Right cardiac atrium (tissue), 5 donors: ENCODE results near the gene CACNA2D1. TPM values are rescaled to one million over a fixed set of nuclear protein-coding genes. Genes with fewer than 3 reads are reported as not detected.

Experiments used
- ATAC-seq, 2 donors: fragments of 200-7000 bp; cut with Tn5 transposase; one replicate each; pipeline versions ENCODE4 v1.8.0 to v1.9.1; 2020; ENCODE audit warnings: moderate library complexity in 2 of 2, mild to moderate bottlenecking in 1 of 2
- DNase-seq, 3 donors: peaks; one replicate each; pipeline ENCODE4 v3.0.0-alpha.2; 2020
- H3K27ac ChIP-seq: one replicate; pipeline ENCODE4 v1.5.1; 2013; ENCODE audit warnings: mild to moderate bottlenecking, low read length, control low read depth, moderate library complexity
- H3K27me3 ChIP-seq: one replicate; pipeline ENCODE4 v1.6.1; 2013; ENCODE audit not compliant: control insufficient read depth, insufficient read depth
- H3K4me1 ChIP-seq: one replicate; pipeline ENCODE4 v1.6.1; 2013; ENCODE audit warnings: low read length; ENCODE audit not compliant: control insufficient read depth, insufficient read depth
- H3K4me3 ChIP-seq: one replicate; pipeline ENCODE4 v1.5.1; 2013; ENCODE audit warnings: low read length, control low read depth
- H3K9me3 ChIP-seq: one replicate; pipeline ENCODE4 v1.6.1; 2013; ENCODE audit warnings: low read length; ENCODE audit not compliant: control insufficient read depth
- WGBS: extraction: QIAGEN DNeasy Blood & Tissue Kit; methylation state at CpG from one replicate; pipeline ENCODE4 v1.1.7; 2013; 5-methylcytosine and 5-hydroxymethylcytosine counted together
- intact Hi-C, 4 donors: fragments of 100-400 bp; cut with DNase I; formaldehyde crosslinking; loops; one replicate each; pipeline versions ENCODE4 v1.11.0 to v1.14.0; 2022 to 2023
- polyA plus RNA-seq: library from polyadenylated mRNA; stranded (reverse); fragments of 200-250 nt; gene quantifications from one replicate; pipeline ENCODE4 v1.2.3, GENCODE V29; 2013
- total RNA-seq, 4 donors: library from RNA; stranded (reverse); fragmentation: NEBNext Ultra II Directional; extraction: Animal tissue kit (Norgen Biotek cat#: 25700); gene quantifications; one replicate each; pipeline ENCODE4 v1.2.1, GENCODE V29; 2021
- donor health status: healthy with polysubstance abuse.
- donor health status: DM: no; HTN: yes; CAD: no.
- donor health status: DM: no; HTN: no; CAD: no.
- donor health status: DM: no; HTN: yes; CAD: no; lungs with severe emphysema.
- donor health status: DM: yes; HTN: yes; CAD: no.

CACNA2D1 gene
- total and polyA plus RNA-seq, 5 donors: 9.7 to 55.2 (median 42.4) TPM

DNA sequence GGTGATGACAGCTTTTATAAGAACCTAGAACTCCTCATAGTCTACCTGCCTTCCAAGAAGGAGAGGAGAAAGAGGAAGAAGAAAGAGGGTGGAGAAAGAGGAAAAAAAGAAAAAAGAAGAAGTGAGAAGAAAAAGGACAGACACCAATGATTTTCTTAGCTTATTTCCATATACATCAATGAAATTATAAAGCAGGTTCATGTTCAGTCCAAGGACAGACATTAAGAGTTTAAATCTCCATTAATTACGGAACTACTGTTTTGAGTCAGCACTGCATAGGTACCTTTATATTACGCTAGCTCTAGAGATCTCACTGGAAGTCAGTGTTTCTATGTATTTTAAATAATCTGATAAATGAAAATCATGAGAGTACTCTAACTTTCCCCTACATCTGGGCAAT lies 364.8 kb downstream of the CACNA2D1 start:
- intact Hi-C loops: no loop called here
- WGBS: 98% methylated on average over 2 of the region's 2 CpGs
- Histone ChIP-seq H3K4me3 (no peak overlapping the region), H3K9me3 (no peaks in the 10 kb centered on the region), H3K27me3 (no peaks in the 10 kb centered on the region), H3K4me1 (no peaks in the 10 kb centered on the region), H3K27ac (no peak overlapping the region)
- ATAC-seq (no peak), DNase-seq (no peak)

GRCh38 chr7:82071468-82071867 lies 372.1 kb downstream of the CACNA2D1 start:
- WGBS: 75% methylated on average over 2 of the region's 2 CpGs
- no peaks in the 10 kb centered on the region for H3K9me3 ChIP-seq
- H3K27ac ChIP-seq: no peak overlapping the region
- no peaks in the 10 kb centered on the region for H3K27me3 ChIP-seq
- no peak overlapping the region for H3K4me3 ChIP-seq
- ATAC-seq: no peak
- no peak for DNase-seq
- no peaks in the 10 kb centered on the region for H3K4me1 ChIP-seq
- intact Hi-C loops: no loop called here

- no peak overlapping the region for H3K27ac ChIP-seq
- WGBS: 96% methylated on average over 2 of the region's 2 CpGs
- no peak overlapping the region for H3K4me3 ChIP-seq
- intact Hi-C loops: no loop called here
- no peaks in the 10 kb centered on the region for H3K9me3 ChIP-seq
- DNase-seq (no peak), ATAC-seq (no peak)
- H3K27me3 ChIP-seq: no peaks in the 10 kb centered on the region
- H3K4me1 ChIP-seq: no peaks in the 10 kb centered on the region
Measured at GRCh38 chr7:82067628-82068264, 375.8 kb downstream of the CACNA2D1 start.

DNA sequence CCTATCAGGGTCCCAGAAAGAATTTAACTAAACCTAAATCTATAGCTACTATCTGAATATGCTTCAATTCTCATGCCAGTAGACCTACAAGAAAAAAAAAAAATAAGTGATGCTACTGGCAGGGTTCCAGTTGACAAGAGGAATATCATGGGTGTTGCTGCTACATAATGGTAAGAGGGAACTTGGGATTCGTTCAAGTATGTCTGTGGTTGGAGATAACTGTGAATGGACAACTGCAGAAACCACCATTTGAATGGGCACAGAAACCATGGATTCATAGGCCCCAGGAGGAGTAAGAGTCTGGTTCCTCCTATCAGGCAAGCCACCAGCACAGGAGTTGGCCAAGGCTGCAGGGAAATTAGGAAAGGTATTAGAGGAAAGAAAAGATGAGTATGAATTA lies 386.1 kb downstream of the CACNA2D1 start:
- Histone ChIP-seq H3K27me3 (no peaks in the 10 kb centered on the region), H3K27ac (no peak overlapping the region), H3K4me3 (no peak overlapping the region), H3K9me3 (no peaks in the 10 kb centered on the region), H3K4me1 (no peaks in the 10 kb centered on the region)
- intact Hi-C loops: no loop called here
- DNase-seq: no peak
- ATAC-seq: no peak
- WGBS: 55% methylated on average over 1 of the region's 1 CpG

- Histone ChIP-seq H3K4me3 (no peak overlapping the region), H3K27me3 (no peaks in the 10 kb centered on the region), H3K9me3 (no peaks in the 10 kb centered on the region), H3K4me1 (peaks cover 1% of the 10 kb centered on the region), H3K27ac (no peak overlapping the region)
- WGBS: 80% methylated on average over 2 of the region's 2 CpGs
- ATAC-seq (no peak), DNase-seq (no peak)
- intact Hi-C loops: no loop called here
Measured at GRCh38 chr7:82056282-82056681, 387.3 kb downstream of the CACNA2D1 start.

- no peak overlapping the region for H3K27ac ChIP-seq
- H3K9me3 ChIP-seq: no peaks in the 10 kb centered on the region
- intact Hi-C loops: no loop called here
- H3K4me1 ChIP-seq: peaks cover 1% of the 10 kb centered on the region
- ATAC-seq (no peak), DNase-seq (no peak)
- 86% methylated on average over 1 of the region's 1 CpG for WGBS
- no peak overlapping the region for H3K4me3 ChIP-seq
- H3K27me3 ChIP-seq: no peaks in the 10 kb centered on the region
Measured at GRCh38 chr7:82054544-82054943, 389.0 kb downstream of the CACNA2D1 start.

DNA sequence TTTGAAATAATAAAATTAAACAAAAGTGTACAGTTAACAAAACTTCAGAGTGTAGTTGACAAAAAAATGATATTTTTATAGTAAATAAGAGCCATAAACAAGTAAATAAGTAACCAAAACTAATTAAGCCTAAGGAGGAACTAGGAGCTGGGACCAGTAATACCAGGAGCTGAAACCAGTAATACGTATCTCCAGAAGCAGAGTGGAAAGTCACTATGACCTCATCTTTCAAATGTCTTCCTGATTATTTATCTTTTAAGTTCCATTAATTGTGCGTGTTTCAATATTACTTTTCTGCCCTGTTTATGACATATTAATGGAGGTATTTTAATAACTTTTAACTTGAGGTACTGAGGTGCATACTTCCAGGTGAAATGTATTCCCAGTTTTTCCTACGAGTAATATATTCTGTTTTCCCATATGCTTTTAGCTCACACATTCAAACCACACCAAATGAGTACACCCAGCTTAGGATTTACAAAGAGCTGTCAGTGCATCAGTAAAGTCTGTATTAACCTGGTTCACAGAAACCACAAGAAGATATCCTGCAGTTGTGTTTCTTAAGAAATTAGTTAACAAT lies 390.0 kb downstream of the CACNA2D1 start:
- DNase-seq (no peak), ATAC-seq (no peak)
- H3K4me3 ChIP-seq: no peak overlapping the region
- no peaks in the 10 kb centered on the region for H3K27me3 ChIP-seq
- WGBS: 92% methylated on average over 3 of the region's 3 CpGs
- peaks cover 1% of the 10 kb centered on the region for H3K4me1 ChIP-seq
- H3K27ac ChIP-seq: no peak overlapping the region
- no peaks in the 10 kb centered on the region for H3K9me3 ChIP-seq
- intact Hi-C loops: no loop called here

DNA sequence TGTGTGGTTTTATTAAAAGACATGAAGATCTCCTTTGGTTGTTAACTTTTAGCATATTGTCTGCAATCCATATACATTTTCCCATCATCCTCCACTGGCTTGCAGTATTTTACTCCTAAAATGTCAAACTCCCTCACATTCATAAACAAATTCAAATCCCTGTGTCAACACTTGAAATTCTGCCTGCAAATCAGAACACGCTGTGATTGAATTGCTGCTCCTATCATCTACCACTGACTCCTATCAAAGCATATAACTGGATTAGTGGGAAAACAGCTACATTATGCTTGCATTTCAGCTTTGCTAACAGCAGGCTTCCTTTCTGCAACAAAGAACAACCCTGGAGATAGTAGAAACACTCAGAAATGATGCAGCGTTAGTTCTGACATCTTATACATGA lies 392.0 kb downstream of the CACNA2D1 start:
- ATAC-seq (no peak), DNase-seq (no peak)
- intact Hi-C loops: no loop called here
- Histone ChIP-seq H3K27ac (no peak overlapping the region), H3K27me3 (no peaks in the 10 kb centered on the region), H3K4me1 (peaks cover 1% of the 10 kb centered on the region), H3K4me3 (no peak overlapping the region), H3K9me3 (no peaks in the 10 kb centered on the region)
- WGBS: 50% methylated on average over 2 of the region's 2 CpGs

DNA sequence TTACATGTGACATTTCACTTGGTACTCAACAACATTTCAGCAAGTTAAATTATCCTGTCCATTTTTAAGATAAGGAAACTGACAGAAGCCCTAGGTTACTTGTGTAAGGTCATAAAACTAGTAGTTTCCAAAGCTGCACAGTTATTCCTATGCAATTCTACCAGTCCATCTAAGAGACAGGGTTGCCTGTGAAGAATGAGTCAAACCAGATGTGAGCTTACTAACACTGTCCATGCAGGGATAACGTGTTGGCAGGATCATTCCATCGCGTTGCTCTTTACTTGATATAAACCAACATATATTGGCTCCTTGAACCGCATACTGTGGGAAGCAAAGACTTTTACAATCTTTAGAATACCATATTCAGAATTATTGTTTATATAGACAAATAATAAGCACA lies 392.8 kb downstream of the CACNA2D1 start:
- no peak overlapping the region for H3K27ac ChIP-seq
- peaks cover 1% of the 10 kb centered on the region for H3K4me1 ChIP-seq
- no peaks in the 10 kb centered on the region for H3K9me3 ChIP-seq
- ATAC-seq (peak in 1 of 2 donors; percentile 47), DNase-seq (no peak)
- no peak overlapping the region for H3K4me3 ChIP-seq
- 52% methylated on average over 4 of the region's 4 CpGs for WGBS
- H3K27me3 ChIP-seq: no peaks in the 10 kb centered on the region
- intact Hi-C loops: no loop called here

GRCh38 chr7:82049891-82050533 lies 393.6 kb downstream of the CACNA2D1 start:
- H3K27me3 ChIP-seq: no peaks in the 10 kb centered on the region
- no peak overlapping the region for H3K4me3 ChIP-seq
- WGBS: 75% methylated on average over 1 of the region's 1 CpG
- peaks cover 1% of the 10 kb centered on the region for H3K4me1 ChIP-seq
- H3K27ac ChIP-seq: no peak overlapping the region
- no peaks in the 10 kb centered on the region for H3K9me3 ChIP-seq
- ATAC-seq (peak; percentile 50 to 85), DNase-seq (peak in 1 of 3 donors; percentile 35)
- intact Hi-C loops: loop anchor here (5.0 to 10.0 kb wide), 3 partner anchors 435 to 555 kb away; no protein-coding TSS in a partner anchor

DNA sequence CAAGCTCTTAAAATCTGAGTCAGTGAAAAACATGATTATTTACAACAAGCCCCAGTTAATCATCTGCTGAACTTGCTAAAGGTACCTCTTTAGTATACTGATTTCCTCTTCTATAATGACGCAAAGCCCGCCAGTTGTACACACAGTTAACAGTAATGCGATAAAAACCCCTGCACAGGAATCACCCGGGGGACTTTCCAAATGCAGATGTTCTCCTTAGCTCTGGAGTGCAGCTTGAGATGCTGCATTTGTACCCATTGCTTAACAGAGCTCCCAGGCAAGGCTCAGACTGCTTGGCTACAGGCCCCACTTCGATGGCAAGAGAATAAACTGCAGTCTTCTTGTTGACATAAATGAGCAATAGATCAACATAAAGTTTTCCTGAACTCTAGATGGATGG lies 394.1 kb downstream of the CACNA2D1 start:
- 68% methylated on average over 5 of the region's 5 CpGs for WGBS
- intact Hi-C loops: loop anchor here (5.0 to 10.0 kb wide), 3 partner anchors 435 to 555 kb away; no protein-coding TSS in a partner anchor
- no peak overlapping the region for H3K27ac ChIP-seq
- DNase-seq (peak in 2 of 3 donors; percentile 19 to 41), ATAC-seq (peak in 1 of 2 donors; percentile 55)
- H3K4me1 ChIP-seq: peaks cover 1% of the 10 kb centered on the region
- no peaks in the 10 kb centered on the region for H3K27me3 ChIP-seq
- H3K9me3 ChIP-seq: no peaks in the 10 kb centered on the region
- no peak overlapping the region for H3K4me3 ChIP-seq
